HG03432 (cell line): Measurements from ENCODE around the gene JCAD.

Source experiments
- ATAC-seq: cut with Tn5 transposase; IDR thresholded peaks from one replicate; pipeline ENCODE4 v1.9.1; 2021; ENCODE audit warnings: mild to moderate bottlenecking, moderate library complexity; ENCODE audit not compliant: unreplicated experiment

Gene JCAD

DNA sequence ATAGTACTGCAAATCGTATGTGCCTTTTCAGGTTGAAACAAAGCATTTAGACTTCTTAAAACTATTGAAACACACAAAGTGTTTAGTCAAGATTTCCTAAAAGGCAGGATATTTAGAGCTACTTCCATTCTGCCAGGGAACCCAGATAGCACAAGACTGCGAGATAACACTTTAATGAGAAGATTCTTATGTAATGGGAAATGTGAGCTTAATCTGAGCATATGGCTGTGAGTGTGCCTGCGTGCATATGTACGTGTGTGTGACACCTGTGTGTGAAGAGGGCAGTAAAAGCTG lies 14.3 kb upstream of the JCAD start:
- ATAC-seq: no peak

DNA sequence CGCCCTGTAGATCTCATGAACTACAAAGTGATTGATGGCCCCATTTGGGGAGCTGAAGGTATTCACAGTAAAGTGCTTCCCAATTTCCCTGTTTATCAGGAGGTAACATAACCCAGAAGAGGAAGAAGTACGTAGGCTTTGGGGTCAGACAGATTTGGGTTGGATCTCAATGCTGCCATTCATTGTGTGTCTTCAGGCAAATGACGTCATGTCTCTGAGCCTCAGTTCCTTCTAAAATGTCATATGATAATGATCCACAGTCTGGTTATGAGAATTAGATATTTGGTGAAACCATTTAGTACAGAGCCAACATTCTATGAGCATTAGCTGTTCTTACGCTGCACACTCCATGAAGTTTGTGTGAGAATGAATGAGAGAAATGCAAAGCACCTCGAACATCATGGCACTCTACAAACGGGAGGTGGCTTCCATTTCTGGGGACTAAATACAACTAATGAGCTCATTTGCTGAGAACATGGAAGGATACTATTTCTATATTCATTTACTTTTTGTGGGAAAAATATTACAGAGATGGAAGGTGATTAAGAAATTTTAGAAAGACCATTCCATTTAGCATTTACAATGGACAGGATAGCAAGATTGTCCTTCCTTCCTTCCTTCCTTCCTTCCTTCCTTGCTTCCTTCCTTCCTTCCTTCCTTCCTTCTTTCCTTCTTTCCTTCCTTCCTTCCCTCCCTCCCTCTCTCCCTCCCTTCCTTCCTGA lies 13.8 kb upstream of the JCAD start:
- no peak for ATAC-seq

DNA sequence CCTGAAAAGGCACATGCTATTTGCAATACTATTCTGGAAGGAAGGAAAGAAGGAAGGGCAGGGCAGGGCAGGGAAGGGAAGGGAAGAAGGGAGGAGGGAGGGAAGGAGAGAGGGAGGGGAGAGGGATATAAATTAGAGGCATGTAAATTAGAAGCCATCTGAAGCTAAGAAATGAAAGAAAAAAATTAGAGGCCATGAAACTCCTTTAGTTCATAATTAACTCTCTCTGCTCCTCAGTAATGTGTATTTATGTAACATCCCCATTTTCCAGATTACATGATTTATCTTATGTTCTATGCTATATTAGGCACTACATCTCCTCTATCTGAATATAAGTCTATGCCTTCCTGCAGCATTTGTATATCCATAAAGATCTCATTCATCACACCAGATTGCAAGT lies 12.7 kb upstream of the JCAD start:
- no peak for ATAC-seq

DNA sequence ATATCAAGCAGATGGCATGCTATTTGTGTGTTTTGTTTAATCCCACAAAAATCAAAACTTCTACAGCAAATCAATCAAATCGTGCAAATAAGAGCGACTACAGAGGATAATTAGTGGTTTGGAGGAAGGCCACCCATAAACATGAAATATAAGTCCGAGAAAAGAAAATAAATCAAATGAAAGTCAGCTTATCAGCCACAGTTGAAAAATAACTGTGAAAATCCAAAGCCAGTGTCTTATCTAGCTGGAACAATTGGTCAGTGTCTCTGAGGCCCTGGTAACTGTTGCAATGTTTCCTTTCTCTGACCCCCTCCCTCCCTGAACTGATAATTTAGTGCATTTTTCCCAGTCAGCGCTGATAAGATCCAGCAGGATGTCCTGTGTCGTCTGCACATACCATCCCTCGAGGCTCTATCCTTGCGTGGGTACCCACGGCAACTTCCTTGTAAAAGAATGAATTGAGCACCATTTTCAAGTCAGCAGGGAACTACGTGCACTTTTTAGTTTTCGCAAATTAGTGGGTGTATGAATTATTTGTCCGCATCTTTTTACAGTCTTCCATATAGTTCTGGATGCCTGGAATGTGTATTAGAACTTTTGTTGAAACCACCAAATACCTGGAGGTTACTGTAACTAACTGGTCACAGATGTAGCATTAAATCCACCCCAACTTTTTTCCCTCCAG lies 10.8 kb upstream of the JCAD start:
- ATAC-seq: no peak

DNA sequence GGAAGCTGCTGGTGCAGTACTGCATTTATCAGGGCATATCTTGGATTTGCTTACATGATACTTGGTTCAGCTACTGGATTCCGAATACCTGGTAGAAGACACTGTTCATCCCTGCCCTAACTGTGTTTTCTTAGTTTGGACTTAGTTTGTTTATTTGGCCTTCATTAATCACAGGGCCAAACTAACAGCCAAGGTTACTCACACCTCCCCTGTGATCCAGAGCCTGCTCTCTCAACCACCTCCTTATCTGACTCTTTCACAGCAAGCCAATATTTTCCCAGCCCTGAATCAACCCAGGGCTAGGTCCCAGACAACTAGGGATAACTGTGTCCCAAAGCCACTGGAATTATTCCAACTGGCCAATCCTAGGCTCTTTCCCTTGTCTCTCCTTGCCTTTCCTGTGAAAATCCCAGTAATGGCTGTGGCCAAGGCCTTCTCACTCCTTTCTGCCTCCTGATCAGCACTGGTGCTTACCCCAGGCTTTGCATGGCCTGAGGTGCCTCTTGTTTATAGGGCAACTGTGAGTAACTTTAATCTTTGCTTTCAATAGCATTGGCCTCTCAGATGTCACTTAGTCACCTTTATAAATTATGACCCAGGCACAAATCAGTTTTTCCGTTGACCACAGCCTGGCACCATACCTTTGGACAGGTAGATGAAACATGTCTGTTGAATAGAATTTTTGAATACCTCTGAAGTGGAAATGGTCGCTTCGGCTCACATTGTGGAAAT lies 9.3 kb upstream of the JCAD start:
- no peak for ATAC-seq

DNA sequence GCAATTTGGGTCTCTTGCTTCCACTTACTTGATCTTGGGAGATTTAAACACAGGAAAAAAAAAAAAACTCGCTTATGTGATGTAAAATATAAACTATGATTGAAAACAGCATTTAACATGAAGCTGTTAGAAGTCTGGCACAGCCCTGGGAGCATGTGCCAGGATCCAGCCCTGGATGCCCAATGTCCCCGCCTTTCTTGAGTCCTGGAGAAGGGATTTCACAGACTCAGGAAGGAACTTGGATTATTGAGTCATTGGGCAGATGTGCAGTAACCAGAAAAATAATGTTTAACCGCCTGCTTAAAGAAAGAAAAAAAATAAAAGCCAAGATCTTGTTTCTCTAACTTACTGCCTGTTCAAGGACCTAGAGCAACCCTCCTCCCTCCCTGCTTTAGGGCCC lies 3.7 kb upstream of the JCAD start:
- ATAC-seq: no peak

DNA sequence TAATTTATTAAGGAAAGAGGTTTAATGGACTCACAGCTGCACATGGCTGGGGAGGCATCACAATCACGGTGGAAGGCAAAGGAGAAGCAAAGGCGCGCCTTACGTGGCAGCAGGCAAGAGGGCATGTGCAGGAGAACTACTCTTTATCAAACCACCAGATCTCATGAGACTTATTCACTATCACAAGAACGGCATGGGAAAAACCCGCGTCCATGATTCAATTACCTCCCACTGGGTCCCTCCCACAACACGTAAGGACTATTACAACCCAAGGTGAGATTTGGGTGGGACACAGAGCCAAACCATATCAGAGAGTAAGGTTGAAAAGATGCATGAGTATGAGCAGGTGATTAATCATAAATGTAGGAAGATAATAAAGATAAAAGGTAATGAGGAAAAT lies 3.2 kb upstream of the JCAD start:
- no peak for ATAC-seq

DNA sequence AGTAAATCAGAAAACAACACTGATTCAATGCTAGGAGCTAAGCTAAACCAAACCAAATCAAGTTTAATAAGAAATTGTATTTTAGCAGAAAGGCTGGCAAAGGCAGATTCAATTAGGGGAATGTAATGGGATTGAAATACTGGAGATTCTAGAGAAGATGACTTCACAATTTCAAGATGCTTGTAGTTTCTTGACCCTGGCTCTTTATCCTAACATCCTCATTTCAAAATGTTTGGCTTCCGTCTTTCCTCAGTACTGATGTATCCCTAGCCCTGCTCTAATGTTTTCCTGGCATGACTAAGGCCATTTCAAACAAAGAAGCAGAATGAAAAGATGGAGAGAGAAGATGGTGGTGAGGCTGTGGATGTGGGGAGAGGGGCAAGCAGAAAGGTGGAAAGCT lies 2.7 kb upstream of the JCAD start:
- ATAC-seq: no peak

DNA sequence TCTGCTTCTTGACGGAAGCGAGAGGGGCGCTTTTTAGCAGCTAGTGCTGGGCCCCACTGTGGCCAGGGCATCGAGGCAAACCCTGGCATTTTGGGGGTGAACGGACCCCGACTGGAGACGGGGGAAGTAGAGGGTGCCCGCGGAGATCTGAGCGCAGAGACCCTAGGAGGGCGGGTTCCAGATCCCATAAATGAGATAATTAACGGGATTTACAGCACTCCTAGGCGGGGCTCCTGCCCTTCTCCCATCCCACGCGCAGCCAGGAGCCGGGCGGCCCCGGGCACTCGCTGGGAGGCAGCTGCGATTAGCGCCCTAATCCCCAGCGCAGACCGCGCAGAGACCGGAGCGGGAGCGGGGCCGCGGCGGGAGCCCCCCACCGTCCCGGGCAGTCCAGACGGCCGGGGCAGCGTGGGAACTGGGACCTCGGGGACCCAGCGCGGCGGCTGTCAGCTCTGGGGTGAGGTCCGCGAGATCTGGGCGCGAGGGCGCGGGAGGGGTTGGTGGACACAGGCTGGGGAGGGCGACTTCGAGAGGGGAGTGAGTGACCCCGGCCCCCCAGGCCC lies 735 bp downstream of the JCAD start:
- ATAC-seq: peak; percentile 10

DNA sequence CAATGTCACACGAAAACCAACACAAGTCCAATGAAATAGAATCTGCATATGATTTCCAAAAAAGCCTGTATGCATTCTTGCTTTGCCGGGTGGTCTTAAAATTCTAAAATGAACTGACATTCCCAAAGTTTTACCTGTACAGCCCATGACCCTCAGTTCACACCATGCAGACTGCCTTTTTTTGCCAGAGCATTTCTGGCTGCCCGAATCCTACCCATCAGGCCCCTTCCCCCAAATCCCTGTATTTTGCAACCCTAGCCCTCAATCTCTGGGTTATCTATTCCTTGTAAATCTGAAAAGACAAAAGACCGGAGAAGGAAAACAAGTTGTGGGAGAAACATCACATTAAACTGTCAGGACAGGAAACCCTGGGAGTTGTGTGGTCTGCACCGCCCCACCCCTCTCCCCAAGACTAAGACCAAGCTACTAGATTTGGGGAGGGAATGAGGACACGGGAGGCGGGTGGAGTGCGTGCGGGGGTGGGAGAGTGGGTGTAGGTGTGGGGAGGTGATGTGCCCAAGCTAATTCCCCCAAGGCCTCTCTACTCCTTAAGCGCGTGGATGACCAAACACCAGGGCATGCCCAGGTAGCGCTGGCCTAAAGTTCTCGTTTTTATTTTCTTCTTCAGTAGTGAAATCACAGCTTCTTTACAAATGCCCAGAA lies 1.4 kb downstream of the JCAD start:
- ATAC-seq: no peak

DNA sequence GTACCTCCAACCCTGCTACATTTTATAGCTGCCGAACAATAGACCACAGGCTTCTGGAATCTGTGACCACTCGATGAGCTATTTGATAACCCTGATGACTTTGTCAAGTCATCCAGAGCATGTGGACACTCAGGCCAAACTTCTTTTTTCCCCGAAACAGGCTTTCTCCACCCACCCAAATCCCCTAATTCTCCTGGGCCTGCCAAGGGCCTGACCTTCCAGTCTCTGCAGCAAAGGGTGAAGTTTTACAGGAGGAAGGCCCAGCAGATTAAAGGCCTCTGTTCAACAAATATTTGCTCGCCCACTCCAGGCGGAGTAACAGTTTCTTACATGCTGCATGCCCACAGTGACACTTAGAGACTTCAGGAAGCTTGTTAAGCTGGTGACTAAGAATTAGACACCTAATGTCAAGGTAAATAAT lies 2.0 kb downstream of the JCAD start:
- ATAC-seq: no peak

DNA sequence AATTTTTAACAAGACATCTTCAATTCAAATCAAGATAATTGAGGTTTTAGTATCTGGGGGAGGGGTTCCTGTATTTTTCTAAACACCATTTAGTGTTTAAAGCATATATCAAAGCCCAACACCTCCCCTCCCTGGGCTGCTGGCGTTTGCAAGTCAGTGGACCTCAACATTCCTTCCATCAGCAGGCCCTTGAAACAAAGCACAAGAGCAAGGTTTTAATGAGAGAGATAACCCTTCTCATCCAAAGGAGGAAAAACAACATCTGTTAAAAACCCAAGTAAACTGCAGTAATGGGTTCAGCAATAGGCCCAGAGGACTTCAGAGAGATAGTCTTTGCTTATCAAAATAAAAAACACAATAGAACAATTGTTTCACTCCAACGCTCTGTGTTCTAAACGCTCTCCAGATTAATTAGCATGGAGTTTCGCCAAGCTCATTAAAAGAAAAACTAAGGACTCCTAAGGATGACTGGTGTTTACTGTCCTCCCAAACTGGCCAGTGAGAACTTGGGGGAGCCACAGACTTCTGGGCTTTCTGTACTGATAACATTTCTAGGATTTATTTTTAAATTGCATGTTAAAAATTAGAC lies 2.5 kb downstream of the JCAD start:
- no peak for ATAC-seq

DNA sequence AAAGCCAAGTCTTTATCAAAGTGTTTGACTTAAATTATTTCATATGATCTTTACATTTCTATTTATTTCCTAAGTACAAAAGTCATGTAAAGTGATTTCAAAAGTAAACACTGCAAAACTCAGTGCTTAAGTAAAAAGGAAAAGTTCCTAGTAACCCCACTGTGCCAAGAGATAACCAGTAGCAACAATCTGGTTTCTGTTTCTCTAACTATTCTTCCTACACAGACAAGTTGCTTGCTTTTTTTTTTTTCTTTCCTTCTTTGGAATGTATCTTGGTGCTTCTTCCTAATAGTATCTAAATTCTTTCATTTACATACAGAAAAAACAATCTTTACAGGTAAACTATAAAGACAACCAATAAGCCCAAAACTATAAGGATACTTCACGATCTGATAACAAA lies 3.1 kb downstream of the JCAD start:
- no peak for ATAC-seq

DNA sequence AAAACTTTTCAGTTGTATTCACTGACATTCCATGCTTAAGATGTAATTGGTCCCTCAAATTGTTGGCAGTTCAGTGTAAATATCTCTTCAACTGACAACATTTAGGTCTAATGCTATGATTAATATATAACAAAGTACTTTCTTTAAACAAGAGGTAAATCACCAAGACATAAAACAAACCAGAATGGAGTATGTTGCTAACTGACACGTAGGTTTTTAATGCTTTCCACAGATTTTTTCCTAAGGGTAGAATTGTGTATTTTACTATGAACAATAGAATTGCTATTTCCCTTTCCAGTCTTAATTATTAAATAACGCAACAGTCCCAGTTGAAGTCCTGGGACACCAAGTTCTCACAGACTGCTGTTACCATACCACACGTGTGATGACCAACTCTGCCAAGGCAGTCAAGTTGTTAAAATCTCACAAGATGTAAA lies 4.1 kb downstream of the JCAD start:
- ATAC-seq: no peak

DNA sequence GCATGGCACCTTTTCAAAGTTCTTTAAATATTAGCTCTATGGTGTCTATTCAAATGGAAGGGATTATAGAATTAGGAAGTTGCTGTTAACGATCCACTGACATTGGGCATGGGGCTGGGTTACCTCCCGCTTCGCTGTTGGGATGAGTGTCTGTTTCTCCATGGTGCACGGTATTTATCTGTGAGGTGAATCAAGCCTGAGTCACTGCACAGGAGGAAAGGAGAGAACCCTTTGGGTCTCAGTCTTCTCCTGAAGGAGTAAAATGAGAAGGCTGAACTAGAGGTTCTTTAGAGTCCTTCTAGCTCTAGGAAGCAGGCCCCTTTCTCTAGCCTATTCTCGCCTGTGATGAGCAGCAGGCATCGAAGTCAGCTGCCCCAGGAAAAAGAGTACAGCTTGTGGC lies 7.3 kb downstream of the JCAD start:
- no peak for ATAC-seq

DNA sequence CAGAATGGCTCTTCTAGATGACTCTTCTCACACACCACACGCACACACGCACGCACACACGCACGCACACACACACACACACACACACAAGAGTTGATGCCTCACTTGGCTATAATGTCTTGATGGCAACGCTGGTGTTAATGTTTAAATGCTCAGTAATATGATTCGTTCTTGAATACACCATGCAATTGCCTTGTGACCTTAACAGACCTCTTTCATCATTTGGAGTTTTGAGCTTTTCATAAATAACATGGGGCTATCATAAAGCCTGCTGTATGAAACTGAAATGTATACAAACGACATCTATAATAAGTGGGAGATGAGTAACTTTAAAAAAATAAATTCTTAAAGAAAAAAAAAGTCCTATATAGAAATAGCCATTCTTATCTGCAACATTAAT lies 8.2 kb downstream of the JCAD start:
- ATAC-seq: no peak

DNA sequence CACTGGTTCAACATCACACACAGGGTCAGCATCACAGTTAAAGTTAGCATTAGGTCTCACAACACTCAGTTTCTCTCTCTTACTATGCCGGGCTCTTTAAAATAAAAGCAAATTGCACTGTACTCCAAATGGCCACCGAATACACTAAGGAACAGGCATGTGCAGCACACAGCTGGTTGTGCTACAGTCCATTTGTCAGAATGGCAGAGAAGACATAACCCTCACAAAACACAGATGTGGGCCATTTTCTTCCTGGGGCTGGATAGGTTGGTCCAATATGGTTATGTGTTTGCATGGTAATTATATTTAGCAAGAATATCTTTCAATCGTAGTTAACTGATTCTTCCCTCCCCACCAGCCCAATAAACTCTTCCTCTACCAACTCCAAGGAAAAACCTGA lies 9.0 kb downstream of the JCAD start:
- ATAC-seq: no peak

DNA sequence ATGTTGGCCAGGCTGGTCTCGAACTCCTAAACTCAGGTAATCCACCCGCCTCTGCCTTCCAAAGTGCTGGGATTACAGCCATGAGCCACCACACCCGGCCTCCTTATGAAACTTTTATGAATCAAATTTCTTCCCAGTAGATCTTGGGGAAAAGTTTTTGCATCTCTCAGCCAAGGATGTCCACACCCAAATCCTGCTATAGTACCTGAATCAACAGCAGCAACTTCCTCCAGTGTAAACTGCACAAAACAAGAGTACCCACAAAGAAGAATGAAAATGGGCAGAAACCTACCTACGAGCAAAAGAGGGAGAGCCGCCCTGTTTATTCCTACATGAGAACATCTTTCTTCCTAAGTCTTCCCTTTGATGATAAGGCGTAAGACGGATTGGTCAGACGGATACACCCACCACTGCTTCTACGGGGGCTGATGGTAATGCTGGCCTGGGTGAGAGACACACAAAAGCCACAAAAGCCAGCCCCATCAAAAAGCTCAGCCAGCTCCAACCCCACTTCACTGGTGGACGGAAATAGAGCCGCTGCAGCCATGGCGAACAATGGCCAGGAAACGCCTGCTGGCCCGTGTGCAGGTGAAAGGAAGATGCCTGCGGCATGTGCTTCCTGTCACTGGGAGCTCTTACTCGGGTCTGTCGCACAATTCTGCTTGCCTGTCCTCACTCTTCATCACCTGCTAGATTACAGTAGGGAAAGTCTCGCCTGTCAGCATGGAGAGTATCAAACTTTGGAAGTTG lies 10.4 kb downstream of the JCAD start:
- ATAC-seq: no peak

DNA sequence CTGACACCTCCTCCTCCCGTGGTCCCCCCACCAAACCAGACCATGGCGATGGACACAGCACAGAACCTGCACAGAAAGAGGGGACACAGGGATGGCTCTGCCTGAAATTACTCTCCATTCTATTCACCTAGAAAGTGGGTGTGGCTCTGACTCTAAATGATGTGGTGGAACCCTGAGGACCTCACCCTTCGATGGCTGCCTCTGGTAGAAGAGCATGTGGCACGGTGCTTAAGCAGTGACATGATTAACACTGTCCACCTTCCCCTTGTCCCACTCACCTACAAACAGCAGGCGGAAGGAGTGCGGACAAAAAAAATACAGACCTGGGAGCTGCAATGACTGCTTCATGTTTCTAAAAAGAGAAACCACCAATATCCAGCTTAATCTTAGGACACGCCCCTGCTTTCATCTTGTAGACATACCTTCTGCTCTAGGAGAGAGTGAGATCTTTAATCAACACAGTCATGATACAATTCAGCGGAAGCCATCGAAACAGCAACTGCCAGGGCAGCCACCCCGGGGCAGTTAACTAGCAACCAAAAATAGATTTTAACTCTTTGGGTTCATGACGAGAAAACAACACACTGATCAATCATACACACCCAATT lies 11.4 kb downstream of the JCAD start:
- no peak for ATAC-seq

DNA sequence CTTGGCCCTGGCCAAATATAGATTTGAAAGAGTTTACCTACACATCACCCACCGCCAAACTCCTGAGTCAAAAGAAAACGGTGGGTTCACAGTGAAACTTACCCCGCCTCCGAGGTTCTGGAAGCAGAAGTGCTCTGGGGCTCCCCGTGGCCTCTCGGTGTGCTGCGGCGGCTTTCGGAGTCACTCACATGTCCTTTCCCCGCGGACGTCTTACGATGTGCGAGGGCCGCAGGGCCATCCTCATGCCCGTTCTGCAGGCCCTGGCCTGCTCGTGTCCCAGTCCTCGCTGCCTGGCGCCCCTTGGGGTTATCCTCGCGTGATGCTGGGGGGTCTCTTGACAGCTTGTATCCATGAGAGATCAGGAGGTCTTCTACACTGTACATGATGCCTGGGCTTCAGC lies 12.0 kb downstream of the JCAD start:
- no peak for ATAC-seq
